GM23248 (cell line): Measurements from ENCODE around the gene CRIP1. TPM values are rescaled to one million over a fixed set of nuclear protein-coding genes. Genes with fewer than 3 reads are reported as not detected.

Experiments used
- DNase-seq: peaks from one replicate; pipeline ENCODE4 v3.0.0-alpha.2; 2015
- H2AFZ ChIP-seq: fragments of 200-600 bp; sonication (generic); 2 replicates; pipeline ENCODE4 v1.6.1; 2016; ENCODE audit warnings: antibody characterized with exemption
- H3F3A ChIP-seq: fragments of 200-600 bp; sonication (generic); 2 replicates; pipeline ENCODE4 v1.6.1; 2016; ENCODE audit warnings: mild to moderate bottlenecking, antibody characterized with exemption, mixed run types; ENCODE audit not compliant: insufficient read depth
- H3K27ac ChIP-seq: fragments of 200-600 bp; sonication (generic); 2 replicates; pipeline ENCODE4 v1.5.1; 2016; ENCODE audit warnings: mild to moderate bottlenecking
- H3K27me3 ChIP-seq: fragments of 200-600 bp; sonication (generic); replicated peaks from 2 replicates; pipeline ENCODE4 v1.6.1; 2016; ENCODE audit warnings: mild to moderate bottlenecking; ENCODE audit not compliant: insufficient read depth
- H3K36me3 ChIP-seq: fragments of 200-600 bp; sonication (generic); 2 replicates; pipeline ENCODE4 v1.6.1; 2016; ENCODE audit warnings: low read depth, mild to moderate bottlenecking
- H3K4me1 ChIP-seq: fragments of 200-600 bp; sonication (generic); 2 replicates; pipeline ENCODE4 v1.6.1; 2016; ENCODE audit warnings: mild to moderate bottlenecking; ENCODE audit not compliant: insufficient read depth
- H3K4me2 ChIP-seq: fragments of 200-600 bp; sonication (generic); one replicate; pipeline ENCODE4 v1.6.1; 2016; ENCODE audit warnings: mild to moderate bottlenecking; ENCODE audit not compliant: unreplicated experiment
- H3K4me3 ChIP-seq: fragments of 200-600 bp; sonication (generic); 2 replicates; pipeline ENCODE4 v1.5.1; 2016; ENCODE audit warnings: mild to moderate bottlenecking
- H3K79me2 ChIP-seq: fragments of 200-600 bp; sonication (generic); 2 replicates; pipeline ENCODE4 v1.6.1; 2016; ENCODE audit warnings: mild to moderate bottlenecking; ENCODE audit not compliant: insufficient read depth
- H3K9ac ChIP-seq: fragments of 200-600 bp; sonication (generic); 2 replicates; pipeline ENCODE4 v1.6.1; 2016; ENCODE audit warnings: mild to moderate bottlenecking
- H3K9me2 ChIP-seq: fragments of 200-600 bp; sonication (generic); 2 replicates; pipeline ENCODE4 v1.6.1; 2016; ENCODE audit warnings: mixed run types, mild to moderate bottlenecking, moderate library complexity; ENCODE audit not compliant: insufficient read depth
- H3K9me3 ChIP-seq: fragments of 200-600 bp; sonication (generic); one replicate; pipeline ENCODE4 v1.6.1; 2017; ENCODE audit warnings: low read depth
- H4K20me1 ChIP-seq: fragments of 200-600 bp; sonication (generic); 2 replicates; pipeline ENCODE4 v1.6.0; 2016; ENCODE audit not compliant: insufficient read depth
- EZH2 ChIP-seq: fragments of 200-600 bp; sonication (generic); IDR thresholded peaks from 2 replicates; pipeline ENCODE4 v1.6.1; 2018; ENCODE audit warnings: antibody characterized with exemption, mild to moderate bottlenecking; ENCODE audit not compliant: insufficient read depth, poor library complexity, severe bottlenecking
- EZH2phosphoT487 ChIP-seq: fragments of 200-600 bp; sonication (generic); IDR thresholded peaks from 2 replicates; pipeline ENCODE4 v1.6.1; 2018; ENCODE audit warnings: antibody characterized with exemption, moderate library complexity, mild to moderate bottlenecking, low read depth; ENCODE audit not compliant: insufficient read depth
- WGBS, 2 experiments: methylation state at CpG; one replicate each; pipeline ENCODE4 v1.1.6; 2015 to 2017; ENCODE audit warnings: low lambda C conversion rate in 2 of 2, low coverage in 1 of 2; ENCODE audit errors: missing lambda C conversion rate in 2 of 2; 5-methylcytosine and 5-hydroxymethylcytosine counted together
- in situ Hi-C: fragments of 300-500 bp; cut with MboI; formaldehyde crosslinking; loops from 2 replicates; pipeline ENCODE4 v1.15.0; 2020
- polyA plus RNA-seq: library from polyadenylated mRNA; unstranded; fragments of >200 nt; fragmentation: Nextera tagmentation; extraction: Ambion mirVana; gene quantifications from 2 replicates; pipeline ENCODE4 v1.2.1, GENCODE V29; 2016
- total RNA-seq: library from RNA; depleted of rRNA; stranded (reverse); fragments of >200 nt; shearing (Covaris generic); gene quantifications from 2 replicates; pipeline ENCODE4 v1.2.3, GENCODE V29; 2014

CRIP1 gene
- total and polyA plus RNA-seq, 2 experiments from 2014 or later, result 12.3 to 32.7 TPM

DNA sequence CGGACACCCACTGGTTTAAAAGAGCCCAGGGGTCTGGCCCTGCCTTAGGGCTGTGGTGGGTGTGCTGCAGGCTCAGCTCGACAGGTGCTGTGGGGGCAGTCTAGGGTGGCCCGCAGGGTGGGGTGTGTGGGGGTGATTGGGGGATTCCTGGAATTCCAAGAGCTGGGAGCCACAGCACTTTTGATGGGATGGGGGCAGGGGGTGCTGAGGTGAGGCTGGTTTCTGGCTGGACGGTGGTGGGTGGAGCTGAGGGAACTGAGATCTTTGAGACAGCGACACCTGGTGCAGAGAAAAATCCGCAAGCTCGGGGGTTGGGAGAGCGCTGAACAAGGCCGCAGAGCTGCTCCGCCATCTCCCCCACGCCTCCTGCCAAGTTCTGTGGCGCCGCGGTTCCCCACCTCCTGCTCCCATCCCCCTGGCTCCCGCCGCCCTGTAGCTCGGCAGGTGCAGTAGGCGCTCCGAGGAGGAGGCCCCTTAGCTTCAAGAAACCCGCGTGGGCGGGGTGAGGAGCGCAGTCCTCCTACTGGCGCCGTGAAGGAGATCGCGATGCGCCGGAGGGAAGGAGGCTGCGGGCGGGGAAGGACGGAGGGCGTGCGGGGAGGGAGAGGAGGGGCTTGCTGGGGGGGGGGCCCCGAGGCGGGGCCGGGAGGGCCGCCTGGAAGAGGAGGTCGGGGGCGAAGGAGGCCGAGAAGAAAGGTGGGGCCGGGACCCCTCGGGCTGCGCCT lies 3.0 kb downstream of the CRIP1 start:
- H3K36me3 ChIP-seq, result no peaks in the 10 kb centered on the region
- H3K27me3 ChIP-seq, result peaks cover 17% of the 10 kb centered on the region
- peak overlapping the region; percentile 62 for H2AFZ ChIP-seq
- TF ChIP-seq EZH2phosphoT487, result no peak
- TF ChIP-seq EZH2, result no peak
- peak overlapping the region; percentile 95 for H3K9ac ChIP-seq
- H3K79me2 ChIP-seq, result no peaks in the 10 kb centered on the region
- peaks cover 6% of the 10 kb centered on the region; the same call in 1 of the 2 replicates for H3K4me1 ChIP-seq
- DNase-seq, result peak; percentile 92
- peak overlapping the region; percentile 89 for H3K4me2 ChIP-seq
- peak overlapping the region; percentile 77 for H3K4me3 ChIP-seq
- H3K9me2 ChIP-seq, result no peaks in the 10 kb centered on the region
- WGBS, 2 experiments, result 1% methylated on average over 23 to 44 of the region's 44 CpGs
- no peaks in the 10 kb centered on the region for H4K20me1 ChIP-seq
- no peaks in the 10 kb centered on the region for H3K9me3 ChIP-seq
- no peaks in the 10 kb centered on the region for H3F3A ChIP-seq
- in situ Hi-C loops, result no loop called here
- H3K27ac ChIP-seq, result peak overlapping the region; percentile 80

DNA sequence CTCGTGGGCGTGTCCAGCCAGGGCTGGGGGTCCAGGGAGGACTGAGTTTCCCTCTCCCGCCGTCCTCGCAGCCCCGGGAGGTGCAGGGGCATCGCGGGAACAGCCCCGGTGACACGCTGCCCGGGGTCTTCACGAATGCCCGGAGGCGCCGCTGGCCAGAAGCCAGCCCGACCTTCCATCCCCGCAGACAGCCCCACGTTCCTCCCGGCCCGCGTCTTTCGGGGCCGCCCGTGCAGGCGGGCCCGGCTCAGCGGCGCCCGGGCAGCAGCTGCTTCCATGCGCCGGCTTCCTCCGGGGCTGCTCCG lies 3.5 kb downstream of the CRIP1 start:
- in situ Hi-C loops, result no loop called here
- Histone ChIP-seq H3K9me3 (no peaks in the 10 kb centered on the region), H3K79me2 (no peaks in the 10 kb centered on the region), H4K20me1 (no peaks in the 10 kb centered on the region), H2AFZ (peak overlapping the region; percentile 62), H3F3A (no peaks in the 10 kb centered on the region), H3K4me3 (peak overlapping the region; percentile 77), H3K27me3 (peaks cover 17% of the 10 kb centered on the region), H3K36me3 (no peaks in the 10 kb centered on the region), H3K4me2 (peak overlapping the region; percentile 89), H3K4me1 (peaks cover 4% of the 10 kb centered on the region; the same call in 1 of the 2 replicates), H3K27ac (peak overlapping the region; percentile 80), H3K9ac (peak overlapping the region; percentile 95), H3K9me2 (no peaks in the 10 kb centered on the region)
- TF ChIP-seq EZH2phosphoT487 (no peak), EZH2 (no peak)
- no peak for DNase-seq
- WGBS, 2 experiments, result 1% methylated on average over 30 to 33 of the region's 33 CpGs

DNA sequence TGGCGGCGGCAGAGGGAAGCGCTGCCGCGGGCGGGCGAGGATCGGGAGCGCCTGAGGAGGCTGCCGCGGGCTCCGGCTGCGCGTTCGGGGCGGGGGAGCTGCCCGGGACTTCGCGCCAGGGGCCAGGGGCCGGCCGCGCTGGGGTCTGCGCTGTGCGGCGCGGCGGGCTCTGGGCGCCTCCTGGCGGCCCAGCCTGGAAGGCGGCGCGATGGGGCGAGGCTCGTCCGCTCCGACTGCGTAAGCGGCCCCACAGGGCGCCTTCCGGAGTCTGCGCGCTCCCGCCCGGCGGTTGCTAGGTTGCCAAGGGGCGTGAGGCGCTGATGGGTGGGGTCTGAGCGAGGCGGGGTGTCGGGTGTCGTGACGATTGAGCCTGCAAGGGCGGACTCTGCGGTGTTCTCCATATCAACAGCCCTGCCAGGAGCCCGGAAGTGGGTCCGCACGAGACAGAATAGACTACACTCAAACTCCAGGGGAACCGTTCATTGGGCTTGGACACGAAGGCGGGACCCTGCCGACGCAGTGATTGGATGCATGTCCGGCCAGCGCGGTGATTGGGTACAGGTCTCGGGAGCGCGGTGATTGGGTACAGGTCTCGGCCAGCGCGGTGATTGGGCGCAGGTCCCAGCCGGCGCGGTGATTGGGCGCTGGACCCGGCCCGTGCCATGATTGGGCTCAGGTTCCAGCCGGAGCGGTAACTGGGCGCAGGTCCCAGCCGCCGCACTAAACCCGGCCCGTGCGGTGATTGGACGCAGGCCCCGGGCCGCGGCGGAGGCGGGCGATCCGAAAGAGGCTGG lies 4.1 kb downstream of the CRIP1 start, which contains the start of gene TEDC1:
TSS of gene TEDC1 (plus strand) at position 675 of the 794 bp plus-strand sequence. CDS start 130 bp downstream, outside the sequence.
- no peak for TF ChIP-seq EZH2
- no peaks in the 10 kb centered on the region for H3F3A ChIP-seq
- DNase-seq, result peak; percentile 100
- peak within 1 kb of the TSS; percentile 77 for H3K4me3 ChIP-seq
- 1% methylated on average over 60 to 71 of the region's 94 CpGs for WGBS, 2 experiments
- peaks cover 4% of the 10 kb centered on the region; the same call in 1 of the 2 replicates for H3K4me1 ChIP-seq
- in situ Hi-C loops, result no loop called here
- no peaks in the 10 kb centered on the region for H3K36me3 ChIP-seq
- no peaks in the 10 kb centered on the region for H3K9me3 ChIP-seq
- H2AFZ ChIP-seq, result peak within 1 kb of the TSS; percentile 74
- H3K79me2 ChIP-seq, result no peaks in the 10 kb centered on the region
- peak within 1 kb of the TSS; percentile 95 for H3K9ac ChIP-seq
- H3K27ac ChIP-seq, result peak within 1 kb of the TSS; percentile 80
- H3K4me2 ChIP-seq, result peak within 1 kb of the TSS; percentile 89
- no peaks in the 10 kb centered on the region for H3K9me2 ChIP-seq
- H4K20me1 ChIP-seq, result no peaks in the 10 kb centered on the region
- peaks cover 17% of the 10 kb centered on the region for H3K27me3 ChIP-seq

DNA sequence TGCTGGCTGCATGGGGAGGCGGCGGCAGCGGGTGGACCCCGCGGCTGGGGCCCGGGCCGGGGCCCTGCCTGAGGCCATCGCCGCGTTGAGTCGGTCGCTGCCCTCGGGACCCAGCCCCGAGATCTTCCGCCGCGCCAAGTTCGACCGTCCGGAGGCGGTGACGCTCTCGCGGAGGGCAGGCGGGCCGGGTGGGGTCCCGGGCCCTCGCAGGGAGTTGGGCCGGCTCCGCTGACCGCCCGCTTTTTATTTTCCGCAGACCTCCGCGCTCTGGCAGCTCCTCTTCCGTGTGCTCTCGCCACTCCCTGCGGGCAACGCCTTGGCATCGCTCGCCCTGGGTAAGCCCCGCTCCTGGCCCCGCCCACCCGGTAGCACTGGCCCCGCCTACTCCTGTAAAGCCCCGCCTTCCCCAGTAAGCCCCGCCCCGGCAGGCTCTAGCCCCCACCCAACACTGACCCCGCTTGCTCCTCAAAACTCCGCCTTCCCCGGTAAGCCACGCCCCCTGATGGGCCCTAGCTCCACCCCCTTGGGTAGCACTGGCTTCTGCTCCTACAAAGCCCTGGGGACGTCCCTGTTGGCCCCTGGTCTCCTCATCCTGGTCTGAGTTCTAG lies 4.8 kb downstream of the CRIP1 start:
- peak overlapping the region; percentile 79 for H3K9ac ChIP-seq

More for the DNA sequence above, 4.8 kb downstream of the CRIP1 start:
- peak overlapping the region; percentile 72 for H3K4me3 ChIP-seq
- H3K79me2 ChIP-seq, result no peaks in the 10 kb centered on the region
- H2AFZ ChIP-seq, result peak overlapping the region; percentile 74
- no peaks in the 10 kb centered on the region for H3K9me3 ChIP-seq
- in situ Hi-C loops, result no loop called here
- peaks cover 4% of the 10 kb centered on the region; the same call in 1 of the 2 replicates for H3K4me1 ChIP-seq
- WGBS, 2 experiments, result 2 to 4% methylated on average over 44 to 47 of the region's 53 CpGs
- TF ChIP-seq EZH2phosphoT487 (no peak), EZH2 (no peak)
- peaks cover 15% of the 10 kb centered on the region for H3K27me3 ChIP-seq
- peak overlapping the region; percentile 66 for H3K27ac ChIP-seq
- peak; percentile 85 for DNase-seq
- H3K9me2 ChIP-seq, result no peaks in the 10 kb centered on the region
- H3K4me2 ChIP-seq, result peak overlapping the region; percentile 64
- no peaks in the 10 kb centered on the region for H4K20me1 ChIP-seq
- no peaks in the 10 kb centered on the region for H3K36me3 ChIP-seq
- H3F3A ChIP-seq, result no peaks in the 10 kb centered on the region
